Occipital lobe (tissue), 1 donor: ENCODE results near the gene NFU1. TPM values are rescaled to one million over a fixed set of nuclear protein-coding genes. Genes with fewer than 3 reads are reported as not detected.

ENCODE experiments used
- total RNA-seq: library from RNA; depleted of rRNA; stranded (reverse); fragments of >200 nt; gene quantifications from one replicate; pipeline ENCODE4 v1.2.3, GENCODE V29; 2014

NFU1 gene
- total RNA-seq, 1 donor from 2014 or later = 51.5 TPM

Other genes with a start within 250 kb of the NFU1 start
- 79.4 TPM for gene GFPT1, start 50.2 kb downstream of the NFU1 start, total RNA-seq
- 37.7 TPM for gene AAK1, start 206.3 kb upstream of the NFU1 start, total RNA-seq